Left lung (tissue), 10 donors: Measurements from ENCODE around the gene CILP2. TPM values are rescaled to one million over a fixed set of nuclear protein-coding genes. Genes with fewer than 3 reads are reported as not detected.

ENCODE experiments used
- ATAC-seq: fragments of 200-7000 bp; cut with Tn5 transposase; one replicate; pipeline ENCODE4 v1.9.1; 2020; ENCODE audit warnings: moderate library complexity
- DNase-seq, 4 donors: peaks; one replicate each; pipeline ENCODE4 v3.0.0-alpha.2; 2013 to 2020
- H3K27ac ChIP-seq, 2 donors: fragments of 200-600 bp; sonication (generic) in 1 of 2; one replicate each; pipeline versions ENCODE4 v1.5.0 to v1.8.0; 2020 to 2021
- H3K27me3 ChIP-seq, 2 donors: fragments of 200-600 bp; sonication (generic) in 1 of 2; one replicate each; pipeline versions ENCODE4 v1.5.0 to v1.8.0; 2020 to 2021
- H3K36me3 ChIP-seq, 2 donors: fragments of 200-600 bp; sonication (generic) in 1 of 2; one replicate each; pipeline versions ENCODE4 v1.5.0 to v1.8.0; 2020 to 2021
- H3K4me1 ChIP-seq, 2 donors: fragments of 200-600 bp; one replicate each; pipeline ENCODE4 v1.8.0; 2021
- H3K4me3 ChIP-seq, 2 donors: fragments of 200-600 bp; sonication (generic) in 1 of 2; one replicate each; pipeline versions ENCODE4 v1.5.0 to v1.8.0; 2020 to 2021; ENCODE audit warnings: mild to moderate bottlenecking in 1 of 2
- H3K9me3 ChIP-seq, 2 donors: fragments of 200-600 bp; sonication (generic) in 1 of 2; one replicate each; pipeline versions ENCODE4 v1.5.0 to v1.8.0; 2020 to 2021
- CTCF ChIP-seq, 2 donors: fragments of 200-600 bp; sonication (generic) in 1 of 2; IDR thresholded peaks; one replicate each; pipeline versions ENCODE4 v1.5.0 to v1.8.0; 2021; ENCODE audit warnings: antibody characterized with exemption in 2 of 2
- intact Hi-C, 2 donors: fragments of 100-400 bp; cut with DNase I; formaldehyde crosslinking; loops; one replicate each; pipeline versions ENCODE4 v1.11.2 to v1.14.2; 2022
- polyA plus RNA-seq, 6 donors: library from polyadenylated mRNA; unstranded; fragments of 120-200 nt; gene quantifications; one replicate each; pipeline ENCODE4 v1.2.1, GENCODE V29; 2013; ENCODE audit not compliant: insufficient read length in 6 of 6
- total RNA-seq, 2 donors: library from RNA; stranded (reverse); fragmentation: NEBNext Ultra II Directional; extraction: Animal tissue kit (Norgen Biotek cat#: 25700); gene quantifications; one replicate each; pipeline ENCODE4 v1.2.1, GENCODE V29; 2021
- donor health status: DM: no; HTN: yes; CAD: no.
- donor health status: DM: no; HTN: no; CAD: no.

Gene CILP2
- total and polyA plus RNA-seq, 8 donors: 0.14 to 17.8 (median 0.25) TPM

- intact Hi-C loops: no loop called here
- Histone ChIP-seq H3K27me3 (no peaks in the 10 kb centered on the region), H3K9me3 (peaks cover 0 to 8% of the 10 kb centered on the region in 2 donors), H3K4me1 (peaks cover 8 to 31% of the 10 kb centered on the region in 2 donors), H3K27ac (no peak overlapping the region), H3K4me3 (no peak overlapping the region), H3K36me3 (no peaks in the 10 kb centered on the region)
- ATAC-seq (no peak), DNase-seq (no peak)
- no peak for TF ChIP-seq CTCF (IDR thresholded peaks at IDR 0.05)
These were observed 24.4 kb upstream of the CILP2 start for GRCh38 chr19:19513682-19514081.

- ATAC-seq: peak; percentile 19
- no peak for TF ChIP-seq CTCF (IDR thresholded peaks at IDR 0.05)
- intact Hi-C loops: no loop called here
- H3K9me3 ChIP-seq: peaks cover 0 to 8% of the 10 kb centered on the region in 2 donors
- H3K27ac ChIP-seq: no peak overlapping the region
- peaks cover 8 to 33% of the 10 kb centered on the region in 2 donors for H3K4me1 ChIP-seq
- H3K36me3 ChIP-seq: peaks cover 0 to 4% of the 10 kb centered on the region in 2 donors
- no peak overlapping the region for H3K4me3 ChIP-seq
- H3K27me3 ChIP-seq: no peaks in the 10 kb centered on the region
- DNase-seq: peak; percentile 67 to 89 (median 81)
These were observed 23.8 kb upstream of the CILP2 start for GRCh38 chr19:19514215-19514657.

GRCh38 chr19:19514881-19515641, 23.0 kb upstream of the CILP2 start, which contains the start of gene TSSK6:
Gene TSSK6, minus strand, starts transcription at chr19:19515548. Its CDS starts 121 bp downstream, at chr19:19515427.
- H3K27ac ChIP-seq: peak within 1 kb of the TSS; percentile 82 to 88
- intact Hi-C loops: no loop called here

GRCh38 chr19:19515642-19516519, 22.2 kb upstream of the CILP2 start, which contains the start of gene NDUFA13:
Gene NDUFA13, plus strand, starts transcription at chr19:19516225. Its CDS starts 14 bp downstream, at chr19:19516239.
- H3K4me1 ChIP-seq: peaks cover 8 to 34% of the 10 kb centered on the region in 2 donors
- intact Hi-C loops: no loop called here

More at GRCh38 chr19:19514881-19515641, 23.0 kb upstream of the CILP2 start, which contains the start of gene TSSK6:
- ATAC-seq (no peak), DNase-seq (peak in 1 of 4 donors; percentile 81)
- peaks cover 0 to 8% of the 10 kb centered on the region in 2 donors for H3K9me3 ChIP-seq
- H3K4me3 ChIP-seq: peak within 1 kb of the TSS; percentile 93 to 96
- peaks cover 8 to 34% of the 10 kb centered on the region in 2 donors for H3K4me1 ChIP-seq
- peaks cover 0 to 13% of the 10 kb centered on the region in 2 donors for H3K36me3 ChIP-seq
- TF ChIP-seq CTCF (IDR thresholded peaks at IDR 0.05): no peak
- H3K27me3 ChIP-seq: no peaks in the 10 kb centered on the region

More at GRCh38 chr19:19515642-19516519, 22.2 kb upstream of the CILP2 start, which contains the start of gene NDUFA13:
- H3K36me3 ChIP-seq: peaks cover 0 to 19% of the 10 kb centered on the region in 2 donors
- peak within 1 kb of the TSS; percentile 93 to 96 for H3K4me3 ChIP-seq
- ATAC-seq (peak; percentile 94), DNase-seq (peak; percentile 91 to 95 (median 95))
- peak within 1 kb of the TSS; percentile 82 to 88 for H3K27ac ChIP-seq
- TF ChIP-seq CTCF (IDR thresholded peaks at IDR 0.05): no peak
- no peaks in the 10 kb centered on the region for H3K27me3 ChIP-seq
- H3K9me3 ChIP-seq: peaks cover 0 to 8% of the 10 kb centered on the region in 2 donors
